ENCODE data around the gene GPC5.
"Not testable (repeated sequence)": the region's sequence is repeated elsewhere in the genome, so short reads cannot be mapped to it uniquely, and the experiment has no call there.

GPC5 gene

GRCh38 chr13:91785431-91786119 lies 387.2 kb downstream of the GPC5 start:
- DNase-seq = peak; percentile 62 to 88

- no peak for DNase-seq
Measured at GRCh38 chr13:91792054-91792453, 393.6 kb downstream of the GPC5 start.

DNA sequence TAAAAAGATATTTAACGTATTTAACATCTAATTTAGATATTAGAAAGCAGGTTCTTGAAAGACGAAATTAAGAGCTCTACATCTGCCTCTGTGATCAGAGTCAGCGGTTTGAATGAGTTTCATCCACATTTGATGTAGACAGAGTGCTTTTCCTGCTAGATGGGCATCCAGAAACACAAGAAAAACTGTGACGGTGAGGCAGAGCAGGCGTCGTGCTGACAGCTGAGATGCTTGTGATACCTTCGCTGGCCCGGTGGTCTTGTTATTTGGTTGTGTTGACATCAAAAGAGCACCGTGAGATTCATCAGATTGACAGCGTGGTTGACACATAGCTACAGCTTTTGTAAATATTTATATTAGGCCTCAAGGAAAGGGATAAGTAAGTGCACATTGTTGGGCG lies 399.1 kb downstream of the GPC5 start:
- no peak for DNase-seq

GRCh38 chr13:91798338-91798737 lies 399.9 kb downstream of the GPC5 start:
- DNase-seq = not testable (repeated sequence)

DNA sequence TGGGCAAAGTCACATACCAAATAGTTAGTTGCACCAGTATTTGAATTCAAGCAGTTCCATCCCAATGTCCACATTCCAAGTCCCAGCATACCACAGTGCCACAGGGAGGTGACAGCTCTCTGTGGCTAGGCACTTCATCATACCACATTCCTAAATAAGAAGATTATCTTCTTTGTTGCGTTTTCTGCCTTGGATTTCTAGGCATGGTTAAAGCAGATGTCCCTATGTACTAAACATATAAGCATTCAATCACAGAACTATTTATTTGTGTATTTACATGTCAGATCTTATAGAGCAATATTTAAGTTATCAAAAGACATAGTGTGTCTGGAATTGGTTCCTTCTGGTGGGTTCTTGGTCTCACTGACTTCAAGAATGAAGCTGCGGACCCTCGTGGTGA lies 403.4 kb downstream of the GPC5 start:
- not testable (repeated sequence) for DNase-seq

GRCh38 chr13:91802957-91803356 lies 404.5 kb downstream of the GPC5 start:
- DNase-seq = no peak

DNA sequence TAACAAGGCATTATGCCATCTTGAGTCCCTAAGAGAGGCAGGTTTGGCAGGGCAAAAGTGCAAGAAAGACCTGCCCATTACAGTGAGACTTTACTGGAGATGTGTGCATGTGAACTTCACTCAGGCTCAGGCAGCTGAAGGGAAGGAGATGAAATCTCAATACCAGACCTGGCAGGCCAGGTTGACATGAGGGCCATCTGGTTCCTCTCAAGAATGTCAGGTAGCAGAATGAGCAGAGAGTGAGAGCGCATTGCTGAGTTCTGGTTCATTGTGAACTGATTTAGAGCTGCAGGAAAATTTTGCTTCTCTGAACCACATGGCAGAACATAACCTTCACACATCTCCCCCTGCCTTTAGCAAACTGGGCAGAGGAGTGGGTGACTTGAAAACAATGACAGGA lies 406.3 kb downstream of the GPC5 start:
- DNase-seq = peak in 1 of 2 experiments; percentile 33

- peak; percentile 41 to 42 for DNase-seq
Measured at GRCh38 chr13:91805605-91806004, 407.2 kb downstream of the GPC5 start.

GRCh38 chr13:91809161-91809560 lies 410.7 kb downstream of the GPC5 start:
- no peak for DNase-seq

- DNase-seq = no peak
Measured at GRCh38 chr13:91813253-91813652, 414.8 kb downstream of the GPC5 start.

DNA sequence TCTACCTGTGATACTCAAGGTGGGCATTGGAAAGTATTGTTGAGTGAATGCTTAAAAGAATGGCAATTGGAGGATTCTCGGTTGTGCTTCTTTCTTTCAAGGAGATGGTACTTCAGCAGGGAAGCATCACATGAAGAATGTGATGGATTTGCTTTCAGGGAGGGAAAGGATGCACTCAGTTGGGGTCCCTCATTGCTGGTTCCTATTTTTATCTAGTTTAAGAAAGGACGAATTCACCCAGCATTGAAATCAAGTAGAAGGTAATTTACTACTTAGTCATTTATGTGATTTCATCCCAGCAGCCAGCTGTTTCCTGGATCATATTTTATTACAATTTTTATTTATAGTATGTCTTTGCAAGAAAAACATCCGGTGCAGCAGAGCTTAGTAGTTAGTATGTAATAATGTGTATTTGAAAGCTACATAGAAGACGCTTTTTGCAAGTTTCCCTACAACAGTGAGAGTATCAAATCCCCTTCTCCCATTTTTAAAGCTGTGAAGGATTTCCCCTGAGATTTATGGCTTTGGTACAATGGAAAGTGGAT lies 417.9 kb downstream of the GPC5 start:
- no peak for DNase-seq

DNA sequence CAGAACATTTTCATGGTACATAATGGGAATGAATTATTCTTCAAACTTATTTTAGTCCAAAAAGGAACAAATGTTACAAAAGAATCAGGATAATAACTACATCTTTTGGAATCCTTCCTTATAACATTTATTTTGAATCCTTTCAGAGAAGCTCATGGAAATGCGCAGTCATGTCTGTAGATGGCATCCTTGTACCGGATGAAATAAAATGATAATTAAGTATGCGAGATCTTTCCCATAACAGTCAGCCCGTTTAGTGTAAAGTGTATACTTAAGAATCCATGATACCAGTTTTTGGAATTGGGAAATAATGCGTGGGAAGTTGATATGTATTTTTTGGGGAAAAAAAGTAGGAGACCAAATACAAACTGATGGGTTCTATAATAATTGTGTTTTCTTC lies 418.8 kb downstream of the GPC5 start:
- peak; percentile 30 to 46 for DNase-seq

DNA sequence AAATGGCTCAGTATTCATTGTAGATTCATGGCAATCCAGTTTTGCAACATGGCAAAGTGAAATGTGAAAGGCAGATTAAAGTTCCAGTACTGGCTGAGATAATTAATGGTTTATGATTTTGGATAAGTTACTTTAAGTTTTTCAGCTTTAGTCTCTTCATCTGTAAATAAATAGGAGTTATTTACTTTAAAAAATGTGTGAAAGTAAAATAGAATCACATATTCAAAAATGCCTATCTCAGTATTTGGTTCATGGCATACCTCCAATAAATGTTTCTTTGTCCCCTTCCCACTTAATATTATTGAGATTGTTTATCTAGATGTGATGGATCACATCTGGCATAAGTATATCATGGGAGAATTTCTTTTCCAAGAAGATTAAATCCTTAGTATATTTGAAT lies 426.0 kb downstream of the GPC5 start:
- DNase-seq = no peak

DNA sequence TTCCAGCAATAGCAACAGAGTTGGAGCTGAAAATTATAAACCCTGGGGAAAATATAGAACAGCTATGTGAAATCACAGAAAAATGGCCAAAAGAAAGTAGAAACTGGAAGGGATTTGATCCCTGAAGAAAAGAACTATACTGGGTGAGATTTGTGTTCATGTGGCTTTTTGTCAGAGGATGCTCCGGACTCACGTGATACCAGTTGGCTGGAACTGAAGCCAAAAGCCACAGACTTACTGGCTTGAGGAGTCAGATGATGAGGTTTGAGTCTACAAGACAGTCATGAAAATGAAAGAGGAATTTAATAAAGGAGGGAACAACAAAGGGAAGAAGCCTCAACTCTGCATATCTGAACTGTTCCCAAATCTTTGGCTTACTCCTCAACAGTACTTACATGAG lies 427.1 kb downstream of the GPC5 start:
- no peak for DNase-seq

- no peak for DNase-seq
Measured at GRCh38 chr13:91836553-91836952, 438.1 kb downstream of the GPC5 start.

GRCh38 chr13:91845612-91846011 lies 447.2 kb downstream of the GPC5 start:
- no peak for DNase-seq

- no peak for DNase-seq
Measured at GRCh38 chr13:91863699-91864098, 465.3 kb downstream of the GPC5 start.

- peak in 1 of 2 experiments; percentile 51 for DNase-seq
Measured at GRCh38 chr13:91868351-91868750, 469.9 kb downstream of the GPC5 start.

DNA sequence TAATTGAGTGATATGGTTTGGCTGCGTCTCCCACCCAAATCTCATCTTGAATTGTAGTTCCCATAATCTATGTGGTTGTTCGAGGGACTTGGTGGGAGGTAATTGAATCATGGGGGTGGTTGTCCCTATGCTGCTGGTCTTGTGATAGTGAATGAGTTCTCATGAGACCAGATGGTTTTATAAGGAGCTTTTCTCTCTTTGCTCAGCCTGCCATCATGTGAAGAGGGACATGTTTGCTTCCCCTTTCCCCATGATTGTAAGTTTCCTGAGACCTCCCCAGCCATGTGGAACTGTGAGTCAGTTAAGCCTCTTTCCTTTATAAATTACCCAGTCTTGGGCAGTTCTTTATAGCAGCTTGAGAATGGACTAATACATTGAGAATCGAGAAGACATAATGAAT lies 480.1 kb downstream of the GPC5 start:
- DNase-seq = no peak

DNA sequence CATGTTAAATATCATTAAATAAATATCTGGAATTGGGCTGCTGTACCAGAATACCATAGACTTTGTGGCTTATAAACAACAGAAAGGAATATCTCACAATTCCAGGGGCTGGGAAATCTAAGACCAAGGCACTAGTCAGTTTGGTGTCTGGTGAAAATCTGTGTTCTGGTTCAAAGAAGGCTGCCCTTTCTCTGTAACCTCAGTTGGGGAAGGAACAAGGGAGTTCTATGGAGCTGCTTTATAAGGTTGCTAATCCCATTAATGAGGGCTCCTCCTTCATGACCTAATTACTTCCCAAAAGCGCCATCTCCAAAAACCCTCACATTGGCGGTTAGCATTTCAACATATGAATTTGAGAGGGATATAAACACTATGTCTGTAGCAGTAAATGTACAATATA lies 480.9 kb downstream of the GPC5 start:
- no peak for DNase-seq

- no peak for DNase-seq
Measured at GRCh38 chr13:91882918-91883317, 484.5 kb downstream of the GPC5 start.

- DNase-seq = no peak
Measured at GRCh38 chr13:91889641-91890040, 491.2 kb downstream of the GPC5 start.

DNA sequence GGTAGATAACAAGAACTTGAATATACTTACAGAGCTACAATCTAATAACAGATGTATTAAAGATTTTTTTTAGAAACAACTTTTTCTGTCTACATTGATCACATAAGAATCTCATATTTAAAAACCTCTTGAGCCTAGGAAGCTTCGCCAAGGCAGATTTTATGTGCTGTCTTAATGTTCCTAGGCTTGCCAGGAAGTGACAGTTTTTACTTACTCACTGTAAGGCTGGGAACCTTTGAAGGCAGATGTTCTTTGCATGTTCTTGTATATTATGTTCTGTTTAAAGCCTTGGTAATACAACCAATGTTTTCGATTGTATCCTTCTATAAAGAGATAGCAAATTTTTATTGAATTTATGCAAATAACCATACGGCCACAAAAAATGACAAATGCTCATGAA lies 492.7 kb downstream of the GPC5 start:
- no peak for DNase-seq

DNA sequence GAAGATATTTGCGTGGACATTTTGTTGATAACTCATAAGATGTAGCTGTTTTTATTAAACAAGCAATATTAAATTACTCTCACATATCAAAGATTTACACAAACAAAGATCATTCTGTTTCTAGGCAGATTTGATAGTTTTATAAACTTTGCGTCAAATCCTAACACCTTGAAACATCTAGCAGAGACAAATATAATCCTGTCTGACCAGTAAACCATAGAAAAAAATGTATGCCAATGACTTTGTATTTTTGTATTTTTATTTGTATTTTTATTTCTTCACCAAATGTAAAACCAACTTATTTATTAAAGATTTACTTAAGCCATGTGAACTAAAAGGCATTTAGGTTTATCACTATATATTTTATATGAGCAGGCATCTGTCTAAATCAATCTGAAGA lies 494.6 kb downstream of the GPC5 start:
- no peak for DNase-seq

GRCh38 chr13:91894316-91894715 lies 495.9 kb downstream of the GPC5 start:
- DNase-seq = no peak

All from NCI-H524 (cell line).